Astrocyte (in vitro differentiated cells and primary cell): ENCODE results near the gene HNRNPD. TPM values are rescaled to one million over a fixed set of nuclear protein-coding genes. Genes with fewer than 3 reads are reported as not detected.

Source experiments
- DNase-seq: peaks from one replicate; pipeline ENCODE4 v3.0.0-alpha.2; 2010; ENCODE audit warnings: low read depth
- FAIRE-seq: peaks from 2 replicates; lab custom pipeline; 2011; peaks lifted over from hg19 to GRCh38; lab: Jason Lieb, UNC
- H2AFZ ChIP-seq: 2 replicates; pipeline ENCODE4 v1.6.0; 2012; ENCODE audit warnings: low read depth, low read length, inconsistent platforms
- H3K27ac ChIP-seq: 2 replicates; pipeline ENCODE4 v1.5.1; 2011; ENCODE audit warnings: low read depth, low read length, inconsistent platforms
- H3K27me3 ChIP-seq: 2 replicates; pipeline ENCODE4 v1.6.0; 2011; ENCODE audit warnings: low read length, inconsistent platforms; ENCODE audit not compliant: insufficient read depth
- H3K36me3 ChIP-seq: 2 replicates; pipeline ENCODE4 v1.5.1; 2011; ENCODE audit warnings: low read length, inconsistent platforms; ENCODE audit not compliant: insufficient read depth
- H3K4me1 ChIP-seq: 2 replicates; pipeline ENCODE4 v1.5.1; 2011; ENCODE audit warnings: low read length, inconsistent platforms; ENCODE audit not compliant: insufficient read depth
- H3K4me2 ChIP-seq: 2 replicates; pipeline ENCODE4 v1.6.0; 2012; ENCODE audit warnings: low read length, inconsistent platforms
- H3K4me3 ChIP-seq: 2 replicates; pipeline ENCODE4 v1.5.1; 2011; ENCODE audit warnings: low read depth, mild to moderate bottlenecking, low read length, inconsistent platforms; ENCODE audit not compliant: insufficient read depth
- H3K79me2 ChIP-seq: 2 replicates; pipeline ENCODE4 v1.6.0; 2012; ENCODE audit warnings: mild to moderate bottlenecking, low read length, inconsistent platforms; ENCODE audit not compliant: insufficient read depth
- H3K9ac ChIP-seq: 2 replicates; pipeline ENCODE4 v1.6.0; 2012; ENCODE audit warnings: mild to moderate bottlenecking, low read length, inconsistent platforms
- H3K9me3 ChIP-seq: 2 replicates; pipeline ENCODE4 v1.5.1; 2012; ENCODE audit warnings: low read depth, mild to moderate bottlenecking, low read length, inconsistent platforms; ENCODE audit not compliant: insufficient read depth
- H4K20me1 ChIP-seq: 2 replicates; pipeline ENCODE4 v1.6.0; 2012; ENCODE audit warnings: low read length, inconsistent platforms; ENCODE audit not compliant: insufficient read depth
- H3K27ac Mint-ChIP-seq: one replicate; pipeline ENCODE4 v1.8.0; 2021; ENCODE audit warnings: mild to moderate bottlenecking, mixed read lengths; ENCODE audit not compliant: unreplicated experiment
- H3K27me3 Mint-ChIP-seq: one replicate; pipeline ENCODE4 v1.8.0; 2021; ENCODE audit warnings: low read depth, mixed read lengths; ENCODE audit not compliant: unreplicated experiment
- H3K36me3 Mint-ChIP-seq: one replicate; pipeline ENCODE4 v1.8.0; 2021; ENCODE audit warnings: low read depth, mixed read lengths; ENCODE audit not compliant: unreplicated experiment
- H3K4me1 Mint-ChIP-seq: one replicate; pipeline ENCODE4 v1.8.0; 2021; ENCODE audit warnings: low read depth, mixed read lengths; ENCODE audit not compliant: unreplicated experiment
- H3K4me3 Mint-ChIP-seq: one replicate; pipeline ENCODE4 v1.8.0; 2021; ENCODE audit warnings: mild to moderate bottlenecking, moderate library complexity, mixed read lengths; ENCODE audit not compliant: unreplicated experiment
- H3K9me3 Mint-ChIP-seq: one replicate; pipeline ENCODE4 v1.8.0; 2021; ENCODE audit warnings: mild to moderate bottlenecking, mixed read lengths; ENCODE audit not compliant: unreplicated experiment
- CTCF ChIP-seq: IDR thresholded peaks from 2 replicates; pipeline ENCODE4 v1.5.1; 2011; ENCODE audit warnings: low read depth, mild to moderate bottlenecking, inconsistent platforms, low read length, moderate library complexity; ENCODE audit not compliant: insufficient read depth
- EZH2 ChIP-seq: IDR thresholded peaks from 2 replicates; pipeline ENCODE4 v1.6.1; 2012; ENCODE audit warnings: mild to moderate bottlenecking, low read length, inconsistent platforms; ENCODE audit not compliant: insufficient read depth
- total RNA-seq: library from RNA; stranded (reverse); gene quantifications from 2 replicates; pipeline ENCODE4 v1.2.1, GENCODE V29; 2021

HNRNPD gene
- total RNA-seq, 1 donor from 2014 or later, result 162 TPM

- Histone ChIP-seq H3K9ac (no peak overlapping the region), H4K20me1 (peaks cover 9% of the 10 kb centered on the region), H3K79me2 (peaks cover 19% of the 10 kb centered on the region), H3K4me1 (no peaks in the 10 kb centered on the region), H3K9me3 (no peaks in the 10 kb centered on the region), H3K27me3 (no peaks in the 10 kb centered on the region), H3K27ac (no peak overlapping the region), H2AFZ (no peak overlapping the region), H3K4me2 (no peak overlapping the region), H3K4me3 (no peak overlapping the region), H3K36me3 (no peaks in the 10 kb centered on the region)
- FAIRE-seq, result no peak
- no peak overlapping the region for H3K27ac Mint-ChIP-seq
- TF ChIP-seq EZH2 (no peak), CTCF (no peak)
- H3K36me3 Mint-ChIP-seq, result peaks cover 2% of the 10 kb centered on the region
- H3K4me3 Mint-ChIP-seq, result no peak overlapping the region
- no peaks in the 10 kb centered on the region for H3K27me3 Mint-ChIP-seq
- H3K4me1 Mint-ChIP-seq, result no peaks in the 10 kb centered on the region
- peaks cover 9% of the 10 kb centered on the region for H3K9me3 Mint-ChIP-seq
- DNase-seq, result no peak
These were observed 8.0 kb upstream of the HNRNPD start for GRCh38 chr4:82381661-82382296.

GRCh38 chr4:82381235-82381634 is 7.4 kb upstream of the HNRNPD start:
- H3K4me1 Mint-ChIP-seq, result peaks cover 2% of the 10 kb centered on the region
- no peak overlapping the region for H2AFZ ChIP-seq
- peaks cover 13% of the 10 kb centered on the region for H4K20me1 ChIP-seq
- no peak overlapping the region for H3K4me3 ChIP-seq
- no peak for DNase-seq
- H3K79me2 ChIP-seq, result peaks cover 24% of the 10 kb centered on the region
- H3K36me3 ChIP-seq, result peaks cover 3% of the 10 kb centered on the region
- no peak overlapping the region for H3K9ac ChIP-seq
- H3K4me2 ChIP-seq, result no peak overlapping the region
- H3K27me3 Mint-ChIP-seq, result no peaks in the 10 kb centered on the region
- H3K27ac ChIP-seq, result no peak overlapping the region
- no peak for FAIRE-seq
- no peaks in the 10 kb centered on the region for H3K27me3 ChIP-seq
- no peak for TF ChIP-seq EZH2
- TF ChIP-seq CTCF, result no peak
- no peak overlapping the region for H3K27ac Mint-ChIP-seq
- H3K4me1 ChIP-seq, result peaks cover 1% of the 10 kb centered on the region
- peaks cover 9% of the 10 kb centered on the region for H3K9me3 Mint-ChIP-seq
- H3K9me3 ChIP-seq, result no peaks in the 10 kb centered on the region
- no peak overlapping the region for H3K4me3 Mint-ChIP-seq
- peaks cover 2% of the 10 kb centered on the region for H3K36me3 Mint-ChIP-seq

GRCh38 chr4:82380831-82381230 is 7.0 kb upstream of the HNRNPD start:
- peaks cover 17% of the 10 kb centered on the region for H4K20me1 ChIP-seq
- peaks cover 4% of the 10 kb centered on the region for H3K4me1 ChIP-seq
- H3K79me2 ChIP-seq, result peaks cover 28% of the 10 kb centered on the region
- FAIRE-seq, result no peak
- peaks cover 3% of the 10 kb centered on the region for H3K36me3 ChIP-seq
- H2AFZ ChIP-seq, result no peak overlapping the region
- Mint-ChIP-seq H3K4me3 (no peak overlapping the region), H3K27me3 (no peaks in the 10 kb centered on the region), H3K36me3 (peaks cover 2% of the 10 kb centered on the region), H3K27ac (no peak overlapping the region), H3K4me1 (peaks cover 2% of the 10 kb centered on the region), H3K9me3 (peaks cover 8% of the 10 kb centered on the region)
- no peak overlapping the region for H3K9ac ChIP-seq
- no peak overlapping the region for H3K27ac ChIP-seq
- no peak overlapping the region for H3K4me2 ChIP-seq
- H3K9me3 ChIP-seq, result no peaks in the 10 kb centered on the region
- TF ChIP-seq CTCF (no peak), EZH2 (no peak)
- no peak for DNase-seq
- H3K4me3 ChIP-seq, result no peak overlapping the region
- no peaks in the 10 kb centered on the region for H3K27me3 ChIP-seq
